DND-41 (cell line): ENCODE data around the gene OR13J1.

Experiments
- ATAC-seq: fragments of 200-7000 bp; cut with Tn5 transposase; 3 replicates; pipeline ENCODE4 v1.9.1; 2021; ENCODE audit warnings: low read depth; ENCODE audit not compliant: insufficient read depth
- DNase-seq: peaks from one replicate; pipeline ENCODE4 v3.0.0-alpha.2; 2020
- H2AFZ ChIP-seq: 2 replicates; pipeline ENCODE4 v1.6.0; 2012; ENCODE audit warnings: low read depth, low read length
- H3K27ac ChIP-seq: 2 replicates; pipeline ENCODE4 v1.5.1; 2012; ENCODE audit warnings: low read length, inconsistent platforms
- H3K27me3 ChIP-seq: fragments of 200-600 bp; sonication (generic); 2 replicates; pipeline ENCODE4 v1.6.0; 2012; ENCODE audit warnings: low read length, mild to moderate bottlenecking, inconsistent platforms; ENCODE audit not compliant: insufficient read depth, poor library complexity
- H3K36me3 ChIP-seq: 2 replicates; pipeline ENCODE4 v1.5.1; 2012; ENCODE audit warnings: low read length, inconsistent platforms; ENCODE audit not compliant: insufficient read depth
- H3K4me1 ChIP-seq: 2 replicates; pipeline ENCODE4 v1.5.1; 2012; ENCODE audit warnings: mild to moderate bottlenecking, low read length; ENCODE audit not compliant: insufficient read depth
- H3K4me2 ChIP-seq: 2 replicates; pipeline ENCODE4 v1.6.0; 2012; ENCODE audit warnings: mild to moderate bottlenecking, moderate library complexity, low read length, inconsistent platforms; ENCODE audit not compliant: insufficient read depth
- H3K4me3 ChIP-seq, 2 experiments: fragments of 200-600 bp in 1 of 2; shearing (Covaris generic) in 1 of 2; 2 replicates each; pipeline ENCODE4 v1.5.1; 2012 to 2016; ENCODE audit warnings: inconsistent platforms in 2 of 2, low read length in 2 of 2, mild to moderate bottlenecking in 2 of 2, low read depth in 1 of 2, moderate library complexity in 1 of 2
- H3K79me2 ChIP-seq: 2 replicates; pipeline ENCODE4 v1.6.0; 2012; ENCODE audit warnings: low read length, inconsistent platforms; ENCODE audit not compliant: insufficient read depth
- H3K9ac ChIP-seq: 2 replicates; pipeline ENCODE4 v1.6.0; 2012; ENCODE audit warnings: low read depth, mild to moderate bottlenecking, inconsistent platforms, low read length, moderate library complexity
- H3K9me3 ChIP-seq: 2 replicates; pipeline ENCODE4 v1.5.1; 2012; ENCODE audit warnings: low read length, moderate library complexity, mild to moderate bottlenecking, inconsistent platforms; ENCODE audit not compliant: insufficient read depth, severe bottlenecking
- H4K20me1 ChIP-seq: 2 replicates; pipeline ENCODE4 v1.6.0; 2012; ENCODE audit warnings: low read length; ENCODE audit not compliant: insufficient read depth
- CTCF ChIP-seq: IDR thresholded peaks from 2 replicates; pipeline ENCODE4 v1.5.1; 2012; ENCODE audit warnings: borderline replicate concordance, low read length, moderate library complexity, mild to moderate bottlenecking; ENCODE audit not compliant: poor library complexity, severe bottlenecking; ENCODE audit errors: extremely low read depth
- EZH2 ChIP-seq: IDR thresholded peaks from 3 replicates; pipeline ENCODE4 v1.6.1; 2012; ENCODE audit warnings: borderline replicate concordance, low read depth, mild to moderate bottlenecking, moderate library complexity, low read length, inconsistent platforms; ENCODE audit not compliant: severe bottlenecking

OR13J1 gene

DNA sequence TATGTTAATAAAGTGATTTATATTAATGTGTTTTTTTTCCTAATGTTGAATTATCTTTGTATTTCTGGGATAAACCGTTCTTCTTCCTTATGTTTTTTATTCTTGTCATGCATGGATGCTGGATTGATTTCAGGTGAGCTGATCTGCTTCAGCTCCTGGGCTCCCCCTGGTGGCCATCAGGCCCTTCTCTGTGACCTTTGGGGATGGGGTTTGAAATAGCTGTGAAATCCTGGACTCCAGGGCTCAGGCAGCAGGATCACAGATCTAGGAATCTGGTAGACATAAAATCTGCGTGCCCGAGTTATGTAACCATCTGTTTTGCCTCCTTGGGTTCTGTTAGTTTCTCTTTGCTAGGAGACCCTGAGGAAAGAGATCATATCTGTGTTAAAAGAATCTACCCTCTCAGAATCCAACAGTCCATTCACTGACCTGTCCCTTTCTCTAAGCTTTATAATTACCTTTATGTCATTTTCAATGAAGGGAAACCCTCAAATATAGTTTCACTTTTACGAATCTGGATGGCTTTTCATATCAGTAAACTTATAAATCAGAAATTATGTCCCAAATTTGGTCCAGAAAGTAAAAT lies 12.2 kb upstream of the OR13J1 start:
- Histone ChIP-seq H4K20me1 (no peaks in the 10 kb centered on the region), H3K9me3 (no peaks in the 10 kb centered on the region)

DNA sequence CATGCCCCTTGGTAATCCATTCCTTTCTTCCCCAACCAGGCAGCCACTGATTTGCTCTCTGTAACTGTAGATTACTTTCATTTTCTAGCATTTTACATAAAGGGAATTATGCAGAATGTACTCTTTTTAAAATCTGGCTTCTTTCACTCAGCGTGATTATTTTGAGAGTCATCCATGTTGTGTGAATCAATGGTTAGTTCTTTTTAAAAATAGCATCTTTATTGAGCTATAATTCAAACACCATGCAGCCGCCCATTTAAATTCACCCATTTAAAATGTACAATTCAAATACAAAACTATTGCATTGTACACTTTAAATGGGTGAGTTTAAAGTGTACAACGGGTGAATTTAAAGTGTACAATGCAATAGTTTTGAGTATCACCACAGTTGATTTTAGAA lies 2.3 kb upstream of the OR13J1 start:
- Histone ChIP-seq H4K20me1 (no peaks in the 10 kb centered on the region), H3K79me2 (no peaks in the 10 kb centered on the region), H3K4me3 (no peak overlapping the region), H3K27ac (no peak overlapping the region), H3K9me3 (no peaks in the 10 kb centered on the region), H2AFZ (no peak overlapping the region), H3K4me2 (no peak overlapping the region), H3K36me3 (no peaks in the 10 kb centered on the region), H3K4me1 (no peaks in the 10 kb centered on the region), H3K27me3 (no peaks in the 10 kb centered on the region), H3K9ac (no peak overlapping the region)
- DNase-seq (no peak), ATAC-seq (no peak)
- TF ChIP-seq CTCF: no peak

More for the DNA sequence above, 12.2 kb upstream of the OR13J1 start:
- Histone ChIP-seq H3K9ac (no peak overlapping the region), H3K27me3 (no peaks in the 10 kb centered on the region), H3K27ac (no peak overlapping the region), H3K4me3 (no peak overlapping the region), H3K36me3 (no peaks in the 10 kb centered on the region), H3K79me2 (no peaks in the 10 kb centered on the region), H3K4me2 (no peak overlapping the region), H2AFZ (no peak overlapping the region), H3K4me1 (no peaks in the 10 kb centered on the region)
- ATAC-seq (peak; percentile 77), DNase-seq (peak; percentile 74)
- TF ChIP-seq EZH2 (no peak), CTCF (peak; percentile 92)

- Histone ChIP-seq H2AFZ (no peak overlapping the region), H3K9me3 (no peaks in the 10 kb centered on the region), H3K27me3 (no peaks in the 10 kb centered on the region), H3K36me3 (no peaks in the 10 kb centered on the region), H3K4me3 (no peak overlapping the region), H3K9ac (no peak overlapping the region), H3K27ac (no peak overlapping the region), H3K4me2 (no peak overlapping the region), H3K79me2 (no peaks in the 10 kb centered on the region), H4K20me1 (no peaks in the 10 kb centered on the region), H3K4me1 (no peaks in the 10 kb centered on the region)
- no peak for TF ChIP-seq EZH2
- TF ChIP-seq CTCF: no peak
- ATAC-seq (no peak), DNase-seq (no peak)
Observed at GRCh38 chr9:35871545-35871944, 1.3 kb upstream of the OR13J1 start.
